Occipital lobe (tissue), 2 donors: Measurements from ENCODE around the gene SLC2A13. TPM values are rescaled to one million over a fixed set of nuclear protein-coding genes. Genes with fewer than 3 reads are reported as not detected.
"Not testable (repeated sequence)": the region's sequence is repeated elsewhere in the genome, so short reads cannot be mapped to it uniquely, and the experiment has no call there.

Experiments
- DNase-seq: peaks from one replicate; lab custom pipeline; 2025; lab: John Stamatoyannopoulos, UW
- total RNA-seq: library from RNA; depleted of rRNA; stranded (reverse); fragments of >200 nt; gene quantifications from one replicate; pipeline ENCODE4 v1.2.3, GENCODE V29; 2014

SLC2A13 gene
- total RNA-seq, 1 donor from 2014 or later, result 113 TPM

DNA sequence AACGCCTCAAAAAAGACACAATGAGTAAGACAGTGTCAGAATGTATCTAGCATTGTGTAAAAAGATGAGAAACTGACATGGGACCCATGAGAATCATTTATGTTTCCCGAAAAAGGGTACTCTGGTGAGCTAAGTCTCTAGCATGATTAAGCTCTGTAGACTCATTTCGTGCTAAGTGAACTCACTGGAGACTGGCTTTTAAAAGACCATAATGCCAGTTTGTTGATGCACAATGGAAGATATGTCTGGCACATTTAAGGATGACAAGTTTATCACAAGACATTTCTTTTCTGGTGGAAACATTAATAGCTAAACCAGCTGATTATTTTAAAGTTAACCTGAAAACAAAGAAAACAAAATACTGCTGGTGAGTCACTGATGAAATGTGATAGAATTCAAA, 233.5 kb downstream of the SLC2A13 start:
- DNase-seq, result no peak

GRCh38 chr12:39868328-39868725, 237.6 kb downstream of the SLC2A13 start:
- DNase-seq, result no peak

- DNase-seq, result no peak
Measured at GRCh38 chr12:39867631-39868327, 238.1 kb downstream of the SLC2A13 start.

- DNase-seq, result no peak
Measured at GRCh38 chr12:39866135-39866534, 239.7 kb downstream of the SLC2A13 start.

GRCh38 chr12:39860695-39861094, 245.2 kb downstream of the SLC2A13 start:
- no peak for DNase-seq

DNA sequence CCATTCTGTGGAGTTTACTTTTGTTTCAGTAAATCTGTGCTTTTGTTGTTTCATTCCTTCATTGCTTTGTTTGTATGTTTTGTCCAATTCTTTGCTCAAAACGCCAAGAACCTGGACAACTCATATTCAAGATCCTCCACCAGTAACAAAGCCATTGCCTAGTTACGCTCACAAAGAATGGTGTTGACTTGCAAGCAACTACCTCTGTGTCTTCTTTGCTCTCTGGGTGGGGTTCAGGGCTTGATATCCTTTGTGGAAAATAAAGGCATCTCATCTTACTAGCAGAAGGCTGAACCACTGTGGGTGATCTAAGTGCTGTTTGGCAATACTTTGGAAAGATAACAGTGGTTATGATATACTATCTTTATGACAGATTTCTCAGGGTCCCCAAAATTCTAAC, 252.9 kb downstream of the SLC2A13 start:
- DNase-seq, result no peak

GRCh38 chr12:39852346-39852745, 253.5 kb downstream of the SLC2A13 start:
- no peak for DNase-seq

DNA sequence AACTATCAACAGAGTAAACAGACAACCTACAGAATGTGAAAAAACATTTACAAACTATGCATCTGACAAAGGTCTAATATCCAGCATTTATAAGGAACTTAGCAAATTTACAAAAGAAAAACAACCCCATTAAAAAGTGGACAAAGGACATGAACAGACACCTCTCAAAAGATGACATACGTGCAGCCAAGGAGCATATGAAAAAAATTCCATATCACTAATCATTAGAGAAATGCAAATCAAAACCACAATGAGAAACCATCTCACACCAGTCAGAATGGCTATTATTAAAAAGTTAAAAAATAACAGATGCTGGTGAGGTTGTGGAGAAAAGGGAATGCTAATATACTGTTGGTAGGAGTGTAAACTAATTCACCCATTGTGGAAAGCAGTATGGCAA, 257.7 kb downstream of the SLC2A13 start:
- DNase-seq, result not testable (repeated sequence)

DNA sequence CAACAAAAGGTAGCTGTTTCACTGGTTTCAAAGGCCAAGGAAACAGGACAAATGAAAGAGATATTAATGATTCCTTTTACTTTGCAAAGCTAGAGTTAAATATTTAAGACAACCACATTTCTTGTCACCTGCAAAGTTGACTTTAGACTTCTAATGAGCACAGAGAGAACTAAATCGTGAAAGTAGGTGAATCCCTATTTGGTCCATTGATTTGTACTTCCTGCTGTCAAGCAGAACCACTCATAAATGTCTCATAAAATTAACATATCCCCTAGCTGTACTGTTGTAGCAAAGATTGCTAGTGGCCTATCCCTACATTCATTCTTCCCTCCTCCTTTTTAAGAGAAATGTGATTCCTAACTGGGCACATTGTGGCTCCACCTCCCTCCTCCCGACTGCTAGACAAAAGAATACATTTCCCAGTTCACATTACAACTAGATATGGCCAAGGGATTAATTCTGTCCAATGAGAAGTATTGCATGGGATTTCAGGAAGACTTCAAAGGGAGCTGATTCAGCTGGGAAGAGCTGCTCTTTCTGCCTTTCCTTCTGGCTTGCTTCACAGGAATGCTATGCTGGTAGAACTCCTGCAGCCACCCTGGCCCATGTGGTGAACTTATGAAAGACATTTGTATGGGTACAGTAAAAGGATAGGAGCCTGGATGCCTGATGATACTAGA, 258.8 kb downstream of the SLC2A13 start:
- DNase-seq, result no peak

- no peak for DNase-seq
Measured at GRCh38 chr12:39846304-39846703, 259.6 kb downstream of the SLC2A13 start.

DNA sequence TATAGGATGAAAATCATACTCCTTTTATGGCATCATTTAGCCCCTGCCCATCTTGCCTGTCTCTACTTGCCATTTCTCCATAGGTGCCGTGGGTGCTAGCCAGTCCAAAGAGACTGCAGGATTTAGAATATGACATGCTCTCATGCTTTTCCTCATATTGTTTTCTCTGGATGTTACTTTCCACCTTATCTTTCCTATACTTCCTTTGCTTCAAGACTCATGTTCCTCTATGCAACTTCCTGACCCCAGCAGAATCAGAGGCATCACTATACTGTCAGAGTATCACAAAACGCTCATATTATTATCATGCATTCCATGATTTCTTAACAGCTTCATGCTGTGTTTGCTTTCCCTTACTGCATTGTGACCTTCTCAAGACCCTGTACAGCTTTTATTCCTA, 265.5 kb downstream of the SLC2A13 start:
- DNase-seq, result no peak

GRCh38 chr12:39839072-39839471, 266.8 kb downstream of the SLC2A13 start:
- no peak for DNase-seq

- no peak for DNase-seq
Measured at GRCh38 chr12:39835517-39836489, 270.1 kb downstream of the SLC2A13 start.

- DNase-seq, result no peak
Measured at GRCh38 chr12:39831587-39832315, 274.1 kb downstream of the SLC2A13 start.

GRCh38 chr12:39830852-39831520, 274.9 kb downstream of the SLC2A13 start:
- DNase-seq, result no peak

DNA sequence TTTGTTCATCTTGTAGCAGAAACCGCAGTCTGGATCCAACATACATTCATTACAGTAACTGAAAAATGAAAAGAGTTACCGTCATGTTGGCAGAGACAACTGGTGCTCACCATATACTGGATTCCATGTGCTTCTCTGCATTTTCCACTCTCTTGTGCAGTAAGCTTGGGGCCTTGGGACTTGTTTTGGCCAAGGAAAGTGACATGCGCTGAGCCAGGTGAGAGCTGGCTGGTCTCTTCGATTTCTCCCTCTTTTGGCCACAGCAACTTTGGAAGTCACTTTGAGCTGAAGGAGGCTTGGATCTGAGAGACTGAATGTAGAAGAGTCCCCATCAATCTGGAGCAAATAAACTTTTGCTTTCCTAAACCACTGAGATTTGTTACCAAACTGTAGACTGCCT, 275.7 kb downstream of the SLC2A13 start:
- DNase-seq, result no peak

GRCh38 chr12:39824505-39825212, 281.2 kb downstream of the SLC2A13 start:
- DNase-seq, result no peak

GRCh38 chr12:39816671-39817185, 289.2 kb downstream of the SLC2A13 start:
- no peak for DNase-seq

- no peak for DNase-seq
Measured at GRCh38 chr12:39815746-39816145, 290.1 kb downstream of the SLC2A13 start.

DNA sequence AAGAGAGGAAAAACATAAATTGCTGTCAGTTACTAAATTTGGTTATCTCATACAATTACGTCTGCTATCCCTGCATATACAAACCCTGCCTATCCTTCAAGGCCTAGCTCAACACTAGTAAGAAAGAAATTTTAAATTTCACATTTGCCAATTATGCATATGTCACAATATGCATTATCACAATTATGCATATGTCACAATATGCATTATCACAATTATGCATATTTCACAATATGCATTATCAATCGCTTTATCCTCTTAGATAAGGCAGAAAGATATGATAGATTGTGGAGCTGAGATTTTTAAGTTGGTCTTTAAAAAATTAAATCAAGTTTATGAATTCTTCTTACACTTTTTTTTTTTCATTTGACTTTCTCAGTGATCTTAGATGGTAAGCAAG, 291.3 kb downstream of the SLC2A13 start:
- no peak for DNase-seq
